Lower lobe of right lung (tissue), 2 donors: ENCODE measurements around the gene TNS2. TPM values are rescaled to one million over a fixed set of nuclear protein-coding genes. Genes with fewer than 3 reads are reported as not detected.

Experiments used
- ATAC-seq, 2 donors: fragments of 200-7000 bp; cut with Tn5 transposase; one replicate each; pipeline ENCODE4 v1.9.1; 2020 to 2022; ENCODE audit warnings: mild to moderate bottlenecking in 2 of 2, moderate library complexity in 2 of 2
- DNase-seq: peaks from one replicate; pipeline ENCODE4 v3.0.0-alpha.2; 2020
- H3K27ac ChIP-seq: fragments of 200-600 bp; one replicate; pipeline ENCODE4 v1.8.0; 2022
- H3K27me3 ChIP-seq: fragments of 200-600 bp; one replicate; pipeline ENCODE4 v1.8.0; 2022; ENCODE audit warnings: low read depth
- H3K36me3 ChIP-seq: fragments of 200-600 bp; one replicate; pipeline ENCODE4 v1.8.0; 2022; ENCODE audit warnings: mild to moderate bottlenecking
- H3K4me1 ChIP-seq: fragments of 200-600 bp; one replicate; pipeline ENCODE4 v1.8.0; 2022
- H3K4me3 ChIP-seq: fragments of 200-600 bp; one replicate; pipeline ENCODE4 v1.8.0; 2022; ENCODE audit warnings: mild to moderate bottlenecking
- H3K9me3 ChIP-seq: fragments of 200-600 bp; one replicate; pipeline ENCODE4 v1.8.0; 2022
- intact Hi-C: fragments of 100-400 bp; cut with DNase I; formaldehyde crosslinking; loops from one replicate; pipeline ENCODE4 v1.11.0; 2022
- microRNA-seq: library from miRNA; unstranded; fragments of <30 nt; microRNA quantifications from one replicate; pipeline ENCODE4 v1.2.0, GENCODE V29; 2020; ENCODE audit warnings: borderline number of aligned reads
- total RNA-seq: library from RNA; stranded (reverse); fragmentation: NEBNext Ultra II Directional; extraction: Animal tissue kit (Norgen Biotek cat#: 25700); gene quantifications from one replicate; pipeline ENCODE4 v1.2.1, GENCODE V29; 2021
- TF ChIP-seq, protein P1 (sequence below): fragments of 200-600 bp; IDR thresholded peaks from one replicate; pipeline ENCODE4 v1.8.0; 2022; ENCODE audit warnings: antibody characterized with exemption, mild to moderate bottlenecking
- donor health status: DM: no; HTN: yes; CAD: no; lungs with severe emphysema.

Gene TNS2
- total RNA-seq, 1 donor from 2014 or later: 186 TPM

DNA sequence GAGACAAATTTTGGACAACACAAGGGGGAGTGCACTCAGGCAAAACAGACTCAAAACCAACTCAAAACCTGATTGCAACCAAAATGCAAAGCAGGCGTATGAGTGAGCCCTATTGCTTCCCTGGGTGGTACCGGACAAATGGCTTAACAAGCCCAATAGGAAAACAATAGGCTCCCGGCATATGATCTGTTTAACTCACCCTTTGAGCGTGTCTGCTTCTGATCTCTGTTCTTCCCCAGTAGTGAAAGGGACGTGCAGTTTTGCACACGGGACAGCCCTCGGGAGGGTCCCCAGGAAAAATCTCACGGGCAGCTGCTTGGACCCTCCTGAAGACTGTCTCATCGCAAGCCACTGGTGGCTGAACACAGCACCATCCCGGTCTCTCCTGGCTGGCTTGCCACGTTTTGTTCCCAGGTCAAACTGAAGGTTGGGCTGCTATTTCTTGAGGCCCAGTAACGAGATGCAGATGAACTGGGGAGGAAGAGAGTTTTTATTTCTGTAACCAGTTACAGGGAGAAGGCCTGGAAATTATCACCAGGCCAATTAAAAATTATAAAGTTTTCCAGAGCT, 63.4 kb downstream of the TNS2 start:
- no peaks in the 10 kb centered on the region for H3K27me3 ChIP-seq
- TF ChIP-seq, protein P1, sequence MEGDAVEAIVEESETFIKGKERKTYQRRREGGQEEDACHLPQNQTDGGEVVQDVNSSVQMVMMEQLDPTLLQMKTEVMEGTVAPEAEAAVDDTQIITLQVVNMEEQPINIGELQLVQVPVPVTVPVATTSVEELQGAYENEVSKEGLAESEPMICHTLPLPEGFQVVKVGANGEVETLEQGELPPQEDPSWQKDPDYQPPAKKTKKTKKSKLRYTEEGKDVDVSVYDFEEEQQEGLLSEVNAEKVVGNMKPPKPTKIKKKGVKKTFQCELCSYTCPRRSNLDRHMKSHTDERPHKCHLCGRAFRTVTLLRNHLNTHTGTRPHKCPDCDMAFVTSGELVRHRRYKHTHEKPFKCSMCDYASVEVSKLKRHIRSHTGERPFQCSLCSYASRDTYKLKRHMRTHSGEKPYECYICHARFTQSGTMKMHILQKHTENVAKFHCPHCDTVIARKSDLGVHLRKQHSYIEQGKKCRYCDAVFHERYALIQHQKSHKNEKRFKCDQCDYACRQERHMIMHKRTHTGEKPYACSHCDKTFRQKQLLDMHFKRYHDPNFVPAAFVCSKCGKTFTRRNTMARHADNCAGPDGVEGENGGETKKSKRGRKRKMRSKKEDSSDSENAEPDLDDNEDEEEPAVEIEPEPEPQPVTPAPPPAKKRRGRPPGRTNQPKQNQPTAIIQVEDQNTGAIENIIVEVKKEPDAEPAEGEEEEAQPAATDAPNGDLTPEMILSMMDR: no peak
- H3K36me3 ChIP-seq: no peaks in the 10 kb centered on the region
- DNase-seq: no peak
- no peak overlapping the region for H3K27ac ChIP-seq
- intact Hi-C loops: no loop called here
- no peak overlapping the region for H3K4me3 ChIP-seq
- no peak for ATAC-seq
- H3K4me1 ChIP-seq: peaks cover 5% of the 10 kb centered on the region
- no peaks in the 10 kb centered on the region for H3K9me3 ChIP-seq

DNA sequence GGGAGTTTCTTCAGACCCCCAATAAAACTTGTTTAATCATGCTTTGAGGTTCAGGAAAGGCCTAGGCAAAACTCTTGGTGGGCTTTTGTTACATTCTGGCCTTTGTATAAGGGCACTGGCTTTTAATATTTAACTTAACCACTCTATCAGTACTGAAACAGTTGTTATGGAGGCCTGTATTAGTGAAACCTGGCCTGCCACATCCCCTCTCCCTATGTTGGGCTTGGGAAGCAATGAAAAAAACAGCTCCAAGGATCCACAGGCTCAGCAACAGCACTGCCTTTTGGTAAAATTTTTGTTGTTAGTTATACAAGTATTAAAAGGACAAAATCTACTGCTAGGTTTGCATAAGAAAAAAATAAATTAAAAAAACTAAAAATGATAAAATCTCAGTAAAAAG, 64.1 kb downstream of the TNS2 start:
- ATAC-seq (no peak), DNase-seq (no peak)
- H3K27ac ChIP-seq: no peak overlapping the region
- TF ChIP-seq, protein P1: no peak
- no peaks in the 10 kb centered on the region for H3K27me3 ChIP-seq
- no peak overlapping the region for H3K4me3 ChIP-seq
- H3K9me3 ChIP-seq: no peaks in the 10 kb centered on the region
- H3K4me1 ChIP-seq: peaks cover 5% of the 10 kb centered on the region
- intact Hi-C loops: no loop called here
- H3K36me3 ChIP-seq: no peaks in the 10 kb centered on the region

Small RNA genes lying within 50 kb of the gene (microRNA-seq; reads per million reads assigned to microRNA genes)
- not detected for gene MIR6757

Other genes with a start within 250 kb of the TNS2 start
- gene KRT4, start 235.9 kb upstream of the TNS2 start, total RNA-seq: 6.4 TPM
- 3.9 TPM for gene KRT79, start 215.8 kb upstream of the TNS2 start, total RNA-seq
- not detected for gene KRT78, start 201.1 kb upstream of the TNS2 start, total RNA-seq
- gene KRT8, start 145.0 kb upstream of the TNS2 start, total RNA-seq: 139 TPM
- 140 TPM for gene KRT18, start 100.9 kb upstream of the TNS2 start, total RNA-seq
- gene EIF4B, start 43.6 kb upstream of the TNS2 start, total RNA-seq: 453 TPM
- 47.9 TPM for gene SPRYD3, start 29.3 kb downstream of the TNS2 start, total RNA-seq
- 58.5 TPM for gene IGFBP6, start 47.6 kb downstream of the TNS2 start, total RNA-seq
- gene SOAT2, start 53.4 kb downstream of the TNS2 start, total RNA-seq: not detected
- 49.5 TPM for gene ZNF740, start 130.7 kb downstream of the TNS2 start, total RNA-seq
- 39.2 TPM for gene CSAD, start 130.9 kb downstream of the TNS2 start, total RNA-seq
- gene ITGB7, start 157.2 kb downstream of the TNS2 start, total RNA-seq: 9.7 TPM
- gene RARG, start 182.1 kb downstream of the TNS2 start, total RNA-seq: 30.1 TPM
- gene ESPL1, start 218.2 kb downstream of the TNS2 start, total RNA-seq: 2.2 TPM
- gene PFDN5, start 245.5 kb downstream of the TNS2 start, total RNA-seq: 474 TPM
- 35.3 TPM for gene MYG1, start 249.6 kb downstream of the TNS2 start, total RNA-seq